ENCODE measurements around the gene GABRB3. TPM values are rescaled to one million over a fixed set of nuclear protein-coding genes. Genes with fewer than 3 reads are reported as not detected.

GABRB3 gene
- polyA plus RNA-seq, 1 donor from 2014 or later, result not detected

DNA sequence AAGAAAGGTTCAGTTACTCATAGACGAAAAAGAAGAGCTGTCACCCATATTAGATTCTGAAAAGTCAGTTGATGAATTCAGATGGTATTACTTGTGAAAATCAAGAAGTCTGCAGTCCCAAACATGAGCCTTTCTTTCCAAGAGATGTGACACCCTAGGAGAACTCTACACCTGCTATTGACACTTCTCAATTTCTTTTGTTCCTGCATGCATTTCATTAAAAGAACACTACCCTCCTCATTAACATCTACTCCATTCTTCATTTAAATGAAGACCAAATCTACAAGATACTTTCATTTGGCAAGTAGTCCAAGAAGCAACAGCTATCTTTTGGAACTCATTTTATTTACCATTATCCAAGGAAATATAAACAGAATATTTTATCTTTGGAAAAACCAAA is 6.6 kb downstream of the GABRB3 start:
- peaks cover 2% of the 10 kb centered on the region for H3K27me3 Mint-ChIP-seq
- no peak overlapping the region for H3K27ac Mint-ChIP-seq
- H3K9me3 Mint-ChIP-seq, result peaks cover 3 to 13% (median 3%) of the 10 kb centered on the region in 3 donors
- no peaks in the 10 kb centered on the region for H3K36me3 Mint-ChIP-seq
- H3K4me1 Mint-ChIP-seq, result no peaks in the 10 kb centered on the region
- H3K4me3 Mint-ChIP-seq, result no peak overlapping the region

DNA sequence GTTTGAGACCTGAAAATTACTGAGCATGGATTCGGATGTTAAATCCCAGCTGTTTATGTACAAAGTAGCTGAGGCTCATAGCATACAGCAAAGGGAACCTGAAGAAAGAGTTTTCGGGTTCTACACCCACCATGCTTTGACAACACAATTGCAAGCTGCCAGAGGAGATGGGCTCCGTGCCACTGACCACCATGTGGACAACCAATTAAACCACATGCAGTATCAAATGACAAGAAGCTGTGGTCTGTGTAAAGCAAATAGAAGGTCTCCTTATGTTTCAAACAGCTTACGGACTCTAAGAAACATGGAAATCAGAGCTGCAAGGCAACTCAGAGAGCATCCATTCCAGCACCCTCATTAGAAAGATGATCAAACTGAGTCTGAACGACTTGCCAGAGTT is 12.9 kb downstream of the GABRB3 start:
- peaks cover 0 to 2% (median 0%) of the 10 kb centered on the region in 3 donors for H3K4me1 Mint-ChIP-seq
- H3K27me3 Mint-ChIP-seq, result no peaks in the 10 kb centered on the region
- peaks cover 4 to 12% (median 5%) of the 10 kb centered on the region in 3 donors for H3K9me3 Mint-ChIP-seq

DNA sequence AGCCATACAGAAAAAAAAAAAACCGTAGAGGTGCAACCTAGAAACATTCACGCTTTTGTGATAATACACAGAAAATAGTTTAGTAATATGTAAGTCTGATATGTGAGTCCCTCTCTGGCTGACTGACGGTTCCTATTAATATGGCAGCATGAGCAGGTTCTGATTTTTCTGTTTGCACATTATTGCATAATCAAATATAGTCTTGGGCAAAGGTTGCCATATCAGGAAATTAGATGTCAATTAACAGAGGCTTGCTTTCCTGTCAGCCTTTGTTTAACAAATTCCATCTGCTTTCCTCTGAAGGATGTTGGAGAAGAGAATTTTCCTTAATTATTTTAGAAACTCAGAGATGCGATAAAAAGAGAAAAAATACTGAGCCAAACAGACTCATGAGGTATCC is 14.8 kb downstream of the GABRB3 start:
- no peak overlapping the region for H3K27ac Mint-ChIP-seq
- H3K4me1 Mint-ChIP-seq, result peaks cover 0 to 2% (median 0%) of the 10 kb centered on the region in 3 donors
- no peak overlapping the region for H3K4me3 Mint-ChIP-seq

More for the DNA sequence above, 12.9 kb downstream of the GABRB3 start:
- H3K36me3 Mint-ChIP-seq, result peaks cover 2% of the 10 kb centered on the region
- no peak overlapping the region for H3K4me3 Mint-ChIP-seq
- no peak overlapping the region for H3K27ac Mint-ChIP-seq

DNA sequence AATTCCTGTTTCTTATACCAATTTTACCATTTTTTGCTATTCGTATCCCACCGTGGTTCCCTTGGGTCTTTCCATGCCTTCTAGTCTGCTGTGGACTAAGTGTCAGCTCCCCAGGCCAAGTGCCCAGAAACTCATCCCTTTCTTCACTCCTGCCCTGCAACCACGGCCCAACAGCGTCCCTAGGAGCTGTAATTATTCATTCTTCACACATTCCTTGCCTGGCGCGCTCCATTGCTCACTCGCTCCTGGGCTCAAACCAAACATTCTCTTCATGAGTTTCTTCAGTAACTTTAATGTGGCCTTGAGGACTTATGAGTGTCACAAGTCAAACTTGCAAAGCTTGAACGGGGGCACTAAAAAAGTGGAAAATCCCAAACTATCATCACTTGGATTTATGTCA is 15.7 kb downstream of the GABRB3 start:
- peaks cover 0 to 2% (median 0%) of the 10 kb centered on the region in 3 donors for H3K4me1 Mint-ChIP-seq
- no peak overlapping the region for H3K4me3 Mint-ChIP-seq
- peaks cover 5 to 15% (median 9%) of the 10 kb centered on the region in 3 donors for H3K9me3 Mint-ChIP-seq
- no peak overlapping the region for H3K27ac Mint-ChIP-seq
- no peaks in the 10 kb centered on the region for H3K27me3 Mint-ChIP-seq
- peaks cover 2% of the 10 kb centered on the region for H3K36me3 Mint-ChIP-seq

More for the DNA sequence above, 14.8 kb downstream of the GABRB3 start:
- H3K9me3 Mint-ChIP-seq, result peaks cover 5 to 12% (median 12%) of the 10 kb centered on the region in 3 donors
- H3K36me3 Mint-ChIP-seq, result peaks cover 2% of the 10 kb centered on the region
- no peaks in the 10 kb centered on the region for H3K27me3 Mint-ChIP-seq

DNA sequence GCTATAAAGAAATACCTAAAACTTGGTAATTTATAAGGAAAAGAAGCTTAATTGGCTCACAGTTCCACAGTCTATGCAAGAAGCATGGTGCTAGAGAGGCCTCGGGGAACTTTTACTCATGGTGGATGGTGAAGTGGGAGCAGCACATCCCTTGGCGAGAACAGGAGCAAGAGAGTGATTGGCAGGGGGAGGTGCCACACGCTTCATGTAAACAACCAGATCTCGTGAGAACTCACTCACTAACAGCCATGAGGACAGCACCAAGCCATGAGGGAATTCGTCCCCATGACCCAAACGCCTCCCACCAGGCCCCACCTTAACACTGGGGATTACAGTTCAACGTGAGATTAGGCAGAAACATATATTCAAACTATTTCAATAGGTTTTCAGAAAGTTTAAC is 28.0 kb downstream of the GABRB3 start:
- peaks cover 2% of the 10 kb centered on the region for H3K36me3 Mint-ChIP-seq
- H3K4me3 Mint-ChIP-seq, result no peak overlapping the region
- H3K27me3 Mint-ChIP-seq, result no peaks in the 10 kb centered on the region
- no peak overlapping the region for H3K27ac Mint-ChIP-seq
- H3K4me1 Mint-ChIP-seq, result no peaks in the 10 kb centered on the region
- H3K9me3 Mint-ChIP-seq, result peaks cover 7 to 19% (median 10%) of the 10 kb centered on the region in 3 donors

DNA sequence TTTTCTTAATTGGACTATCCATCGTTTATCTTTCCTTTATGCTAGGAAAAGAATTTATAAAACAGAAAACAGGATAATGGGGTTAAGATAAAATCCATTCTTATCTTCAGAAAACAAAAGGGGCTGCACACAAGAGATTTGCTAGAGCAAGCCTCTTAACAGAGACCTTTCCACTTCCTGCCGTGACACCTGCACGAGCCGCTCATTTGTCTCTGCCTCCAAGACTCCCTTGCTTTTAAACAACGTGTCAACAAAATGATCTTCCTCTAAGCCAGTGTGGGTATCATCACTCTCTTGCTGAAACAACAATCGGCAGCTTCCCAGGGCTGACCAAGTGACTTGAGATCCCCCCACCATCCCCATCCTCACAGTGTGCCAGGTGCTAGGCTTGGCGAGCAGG is 33.1 kb downstream of the GABRB3 start:
- Mint-ChIP-seq H3K27me3 (no peaks in the 10 kb centered on the region), H3K4me3 (no peak overlapping the region), H3K9me3 (peaks cover 0 to 12% (median 6%) of the 10 kb centered on the region in 3 donors), H3K27ac (no peak overlapping the region), H3K36me3 (peaks cover 2% of the 10 kb centered on the region), H3K4me1 (no peaks in the 10 kb centered on the region)

DNA sequence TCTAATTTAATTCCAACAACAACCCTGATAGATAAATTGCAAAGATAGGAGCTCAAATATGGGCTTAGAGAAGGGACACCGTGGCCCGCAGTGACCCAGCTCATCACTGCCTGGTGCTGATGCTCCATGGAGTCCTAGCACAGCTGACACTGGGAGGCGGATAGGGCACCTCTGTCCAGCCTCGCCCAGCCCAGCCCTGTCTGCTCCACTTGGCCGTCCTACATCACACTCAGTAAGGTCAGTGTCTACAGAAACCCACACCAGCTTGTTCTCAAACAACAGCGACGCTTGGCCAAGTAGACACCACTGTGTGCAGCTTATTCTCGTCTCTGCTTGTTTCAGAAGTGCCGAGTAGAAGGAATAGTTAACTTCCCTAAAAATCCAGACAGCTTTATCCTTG is 33.9 kb downstream of the GABRB3 start:
- Mint-ChIP-seq H3K27me3 (no peaks in the 10 kb centered on the region), H3K4me3 (no peak overlapping the region), H3K27ac (no peak overlapping the region), H3K4me1 (no peaks in the 10 kb centered on the region), H3K9me3 (peaks cover 0 to 12% (median 6%) of the 10 kb centered on the region in 3 donors), H3K36me3 (peaks cover 2% of the 10 kb centered on the region)

DNA sequence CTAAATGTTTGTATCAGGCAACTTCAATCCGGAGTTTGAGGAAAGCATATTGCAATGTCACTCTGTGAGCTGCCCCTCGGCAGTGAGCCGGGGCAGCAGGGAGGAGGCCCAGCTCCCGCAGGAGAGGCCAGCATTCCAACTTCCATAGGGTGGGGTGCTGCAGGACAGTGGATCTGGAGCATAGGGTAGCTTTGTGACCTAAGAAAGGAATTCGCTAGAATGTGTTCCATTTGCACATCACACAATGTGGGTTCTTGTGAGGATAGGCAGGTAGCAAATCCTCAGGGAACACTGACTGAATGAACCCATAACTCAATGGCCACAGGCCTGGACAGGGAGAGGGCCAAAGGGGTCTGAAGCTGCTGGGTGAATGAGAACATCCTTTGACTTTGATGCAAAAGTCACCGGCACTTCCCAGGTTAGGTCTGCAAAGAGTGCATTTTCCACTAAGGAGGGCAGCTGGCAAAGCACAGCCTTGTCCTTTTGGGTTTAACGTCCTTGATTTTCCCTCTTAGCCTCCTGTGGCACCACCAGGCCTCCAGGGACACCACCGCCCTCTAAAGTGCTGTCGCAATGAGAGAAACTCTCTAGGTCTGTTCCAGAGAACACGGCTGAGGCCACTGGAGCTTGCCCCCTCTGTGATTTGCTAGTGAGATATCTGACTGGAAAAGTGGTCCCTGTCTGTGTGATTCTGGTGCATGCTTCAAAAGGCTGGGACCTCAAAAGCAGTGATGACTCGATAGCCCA is 36.2 kb downstream of the GABRB3 start:
- Mint-ChIP-seq H3K4me1 (no peaks in the 10 kb centered on the region), H3K36me3 (no peaks in the 10 kb centered on the region), H3K9me3 (peaks cover 0 to 10% (median 8%) of the 10 kb centered on the region in 3 donors), H3K27ac (no peak overlapping the region), H3K4me3 (no peak overlapping the region), H3K27me3 (no peaks in the 10 kb centered on the region)

DNA sequence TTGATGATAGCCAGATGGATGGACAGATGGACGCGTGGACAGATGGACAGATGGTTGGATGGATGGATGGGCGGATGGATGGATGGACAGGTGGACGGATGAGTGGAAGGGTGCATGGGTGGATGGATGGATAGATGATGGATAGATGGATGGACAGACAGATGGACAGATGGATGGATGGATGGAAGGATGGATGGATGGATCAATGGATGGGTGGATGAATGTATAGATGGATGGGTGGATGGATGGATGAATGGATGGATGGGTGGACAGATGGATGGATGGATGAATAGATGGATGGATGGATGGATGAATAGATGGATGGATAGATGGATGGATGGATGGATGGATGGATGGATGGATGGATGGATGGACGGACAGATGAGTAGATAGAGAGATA is 40.9 kb downstream of the GABRB3 start:
- Mint-ChIP-seq H3K27ac (no peak overlapping the region), H3K36me3 (no peaks in the 10 kb centered on the region), H3K9me3 (peaks cover 2 to 16% (median 10%) of the 10 kb centered on the region in 3 donors), H3K4me3 (no peak overlapping the region), H3K4me1 (no peaks in the 10 kb centered on the region), H3K27me3 (no peaks in the 10 kb centered on the region)

DNA sequence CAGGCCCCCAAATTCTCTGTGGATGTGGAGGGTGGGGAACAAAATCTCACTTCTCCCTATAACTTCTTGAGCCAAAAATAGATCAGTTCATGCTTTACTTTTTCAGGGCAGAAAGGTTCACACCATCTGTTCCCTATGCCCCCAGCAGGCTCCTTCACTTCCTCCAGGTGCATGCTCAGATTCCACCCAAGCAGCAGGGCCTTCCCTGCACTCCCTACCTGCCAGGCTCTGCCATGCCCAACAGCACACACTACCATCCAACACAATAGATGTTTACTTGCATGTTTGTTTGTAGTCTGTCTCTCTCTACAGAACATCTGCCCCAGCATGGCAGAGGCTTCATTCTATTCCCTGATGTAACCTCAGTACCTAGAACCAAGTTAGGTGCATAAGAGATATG is 43.3 kb downstream of the GABRB3 start:
- no peak overlapping the region for H3K27ac Mint-ChIP-seq
- H3K27me3 Mint-ChIP-seq, result no peaks in the 10 kb centered on the region
- peaks cover 2 to 16% (median 12%) of the 10 kb centered on the region in 3 donors for H3K9me3 Mint-ChIP-seq
- no peaks in the 10 kb centered on the region for H3K36me3 Mint-ChIP-seq
- H3K4me3 Mint-ChIP-seq, result no peak overlapping the region
- no peaks in the 10 kb centered on the region for H3K4me1 Mint-ChIP-seq

DNA sequence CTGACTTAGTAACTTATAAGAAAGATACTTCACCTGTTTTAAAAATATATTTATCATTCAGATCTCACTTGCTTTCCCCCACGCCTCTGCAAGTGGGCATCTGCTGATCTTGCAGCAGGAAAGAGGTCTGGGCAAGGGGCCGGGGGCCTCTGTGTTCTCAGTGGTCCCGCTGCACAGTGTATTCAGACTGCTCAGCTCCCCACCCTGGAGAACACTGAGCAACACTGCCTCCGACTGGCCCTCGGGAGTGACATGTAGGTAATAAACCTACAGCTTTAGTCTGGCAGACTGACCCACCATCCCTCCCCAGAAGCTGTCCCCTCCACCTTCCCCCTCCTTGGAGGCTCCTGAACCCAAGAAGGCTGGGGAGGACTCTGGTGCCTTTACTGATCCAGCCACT is 43.8 kb downstream of the GABRB3 start:
- H3K27ac Mint-ChIP-seq, result no peak overlapping the region
- no peaks in the 10 kb centered on the region for H3K27me3 Mint-ChIP-seq
- H3K9me3 Mint-ChIP-seq, result peaks cover 2 to 16% (median 12%) of the 10 kb centered on the region in 3 donors
- no peak overlapping the region for H3K4me3 Mint-ChIP-seq
- H3K36me3 Mint-ChIP-seq, result no peaks in the 10 kb centered on the region
- no peaks in the 10 kb centered on the region for H3K4me1 Mint-ChIP-seq

DNA sequence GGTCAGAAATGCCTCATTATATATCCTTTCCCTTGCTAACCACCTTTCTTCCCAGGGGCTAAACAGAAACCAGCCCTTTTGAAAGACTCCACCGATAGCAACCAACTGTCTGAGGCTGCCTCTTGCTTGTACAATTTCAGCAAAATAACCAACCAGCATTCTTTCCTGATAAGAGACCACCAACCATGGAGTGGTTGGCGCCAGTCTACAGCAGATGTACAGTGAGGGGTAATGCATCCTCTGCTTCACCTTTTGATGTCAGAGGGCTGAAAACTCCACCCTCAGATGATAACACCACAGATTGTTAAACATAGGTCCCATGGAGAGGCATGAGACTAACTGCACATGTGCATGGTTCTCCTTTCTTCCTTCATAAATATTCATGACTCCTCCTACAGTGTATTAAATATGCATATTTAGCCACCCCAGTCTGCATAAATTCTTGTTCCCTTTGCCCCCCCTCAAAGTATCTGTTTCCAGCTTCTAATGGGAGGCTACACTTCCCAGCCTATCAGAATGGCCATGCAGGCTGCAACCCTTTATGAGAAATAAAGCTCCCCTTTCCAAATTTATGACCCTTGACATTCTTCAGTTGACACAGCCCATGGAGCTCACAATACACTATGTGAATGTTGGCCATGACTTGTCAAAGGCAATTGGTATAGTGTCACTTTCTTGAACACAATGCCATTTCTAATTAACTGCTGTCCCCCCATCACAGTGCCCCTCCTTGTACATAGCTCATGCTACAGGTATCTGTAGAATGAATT is 48.3 kb downstream of the GABRB3 start:
- H3K4me3 Mint-ChIP-seq, result no peak overlapping the region
- H3K4me1 Mint-ChIP-seq, result no peaks in the 10 kb centered on the region
- H3K27ac Mint-ChIP-seq, result no peak overlapping the region
- peaks cover under 1% of the 10 kb centered on the region for H3K27me3 Mint-ChIP-seq
- H3K9me3 Mint-ChIP-seq, result peaks cover 0 to 5% (median 2%) of the 10 kb centered on the region in 3 donors
- no peaks in the 10 kb centered on the region for H3K36me3 Mint-ChIP-seq

DNA sequence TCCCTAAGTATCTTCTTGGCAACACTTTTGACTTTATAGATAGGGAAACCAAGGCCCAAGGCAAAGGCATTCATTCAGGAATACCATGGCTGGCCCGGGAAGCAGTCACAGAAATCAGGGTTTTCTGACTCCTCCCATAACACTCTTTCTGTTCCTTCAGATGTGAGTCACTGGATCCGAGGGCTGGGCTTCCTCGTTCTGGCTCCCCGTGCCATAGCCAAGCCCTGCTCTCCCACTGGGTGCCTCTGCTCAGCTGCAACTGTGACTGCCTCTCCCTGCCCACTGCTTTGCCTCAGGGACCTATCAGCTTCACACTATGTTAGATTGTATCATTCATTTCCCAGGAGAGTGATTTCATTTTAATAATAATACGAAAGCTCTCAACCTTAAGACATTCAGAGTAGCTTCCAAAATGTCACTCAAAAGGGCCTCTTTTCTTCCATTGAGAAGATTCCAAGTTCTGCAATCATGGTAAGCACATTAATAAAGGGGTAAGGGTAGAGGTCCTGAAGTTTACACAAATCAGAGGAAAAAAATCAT is 50.2 kb downstream of the GABRB3 start:
- Mint-ChIP-seq H3K27ac (no peak overlapping the region), H3K36me3 (no peaks in the 10 kb centered on the region), H3K4me1 (no peaks in the 10 kb centered on the region), H3K4me3 (no peak overlapping the region), H3K9me3 (peaks cover under 1 to 12% (median 4%) of the 10 kb centered on the region in 3 donors), H3K27me3 (peaks cover 2% of the 10 kb centered on the region)

DNA sequence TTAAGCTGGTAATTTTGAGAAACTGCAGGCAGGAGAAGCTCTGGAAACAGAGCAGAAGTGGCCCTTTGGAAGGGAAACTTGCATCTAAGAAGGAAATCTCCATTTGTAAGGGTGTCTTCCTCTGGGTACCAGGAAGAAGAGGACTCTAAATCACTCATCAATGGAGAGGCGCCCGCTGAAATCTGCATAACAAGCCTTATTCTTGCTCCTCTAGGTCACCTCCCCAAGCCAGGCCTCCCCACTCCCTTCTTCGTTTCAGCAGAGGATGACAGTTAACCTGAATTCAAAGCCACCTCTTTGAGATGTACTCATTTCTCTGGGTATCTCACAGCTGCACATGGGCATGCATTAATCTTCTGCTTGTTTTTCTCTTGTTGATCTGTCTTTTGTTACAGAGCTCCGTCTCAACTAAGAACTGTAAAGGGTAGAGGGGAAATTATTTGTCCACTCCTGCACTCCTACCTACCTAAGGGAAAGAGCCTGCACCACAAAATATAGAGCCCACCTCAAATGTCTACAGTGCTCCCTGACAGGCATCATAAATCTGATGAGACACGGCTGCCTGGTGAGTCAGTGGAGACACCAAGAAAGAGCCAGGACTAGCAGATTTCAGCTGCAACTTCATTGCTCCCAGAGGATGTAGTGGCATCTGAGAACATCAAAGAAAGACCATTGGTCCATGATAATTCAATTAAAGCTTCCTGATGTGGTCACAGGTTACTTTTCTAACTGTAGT is 51.5 kb downstream of the GABRB3 start:
- no peaks in the 10 kb centered on the region for H3K36me3 Mint-ChIP-seq
- no peak overlapping the region for H3K27ac Mint-ChIP-seq
- H3K9me3 Mint-ChIP-seq, result peaks cover 5 to 16% (median 6%) of the 10 kb centered on the region in 3 donors
- no peaks in the 10 kb centered on the region for H3K4me1 Mint-ChIP-seq
- no peak overlapping the region for H3K4me3 Mint-ChIP-seq
- H3K27me3 Mint-ChIP-seq, result peaks cover 2% of the 10 kb centered on the region

DNA sequence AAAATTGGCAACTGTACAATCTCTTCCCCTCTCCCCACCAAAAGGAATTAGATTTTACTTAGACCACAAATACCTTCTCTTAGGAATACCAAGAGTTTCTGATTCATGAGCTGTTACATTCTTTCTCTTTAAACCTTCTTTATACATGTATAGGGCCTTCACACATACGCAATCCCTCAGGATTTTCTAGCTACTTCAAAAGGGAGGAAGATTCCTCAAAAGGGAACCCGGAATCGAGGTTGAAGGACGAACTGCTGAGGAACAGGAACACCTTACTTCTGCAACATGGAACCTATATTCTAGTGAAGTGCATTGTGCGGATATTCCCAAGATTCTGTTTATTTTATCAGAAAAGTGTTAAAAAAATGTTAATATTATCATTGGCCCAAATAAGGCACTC is 52.3 kb downstream of the GABRB3 start:
- Mint-ChIP-seq H3K4me1 (no peaks in the 10 kb centered on the region), H3K4me3 (no peak overlapping the region), H3K36me3 (no peaks in the 10 kb centered on the region), H3K27ac (no peak overlapping the region), H3K27me3 (peaks cover 2% of the 10 kb centered on the region), H3K9me3 (peaks cover 5 to 16% (median 6%) of the 10 kb centered on the region in 3 donors)
